NCI-H446 treated with DMSO at 0.1 percent for 48 hours (cell line): ENCODE results near the gene FAM181A.

ENCODE experiments used
- DNase-seq: peaks from one replicate; lab custom pipeline; 2025; lab: John Stamatoyannopoulos, UW

Gene FAM181A

DNA sequence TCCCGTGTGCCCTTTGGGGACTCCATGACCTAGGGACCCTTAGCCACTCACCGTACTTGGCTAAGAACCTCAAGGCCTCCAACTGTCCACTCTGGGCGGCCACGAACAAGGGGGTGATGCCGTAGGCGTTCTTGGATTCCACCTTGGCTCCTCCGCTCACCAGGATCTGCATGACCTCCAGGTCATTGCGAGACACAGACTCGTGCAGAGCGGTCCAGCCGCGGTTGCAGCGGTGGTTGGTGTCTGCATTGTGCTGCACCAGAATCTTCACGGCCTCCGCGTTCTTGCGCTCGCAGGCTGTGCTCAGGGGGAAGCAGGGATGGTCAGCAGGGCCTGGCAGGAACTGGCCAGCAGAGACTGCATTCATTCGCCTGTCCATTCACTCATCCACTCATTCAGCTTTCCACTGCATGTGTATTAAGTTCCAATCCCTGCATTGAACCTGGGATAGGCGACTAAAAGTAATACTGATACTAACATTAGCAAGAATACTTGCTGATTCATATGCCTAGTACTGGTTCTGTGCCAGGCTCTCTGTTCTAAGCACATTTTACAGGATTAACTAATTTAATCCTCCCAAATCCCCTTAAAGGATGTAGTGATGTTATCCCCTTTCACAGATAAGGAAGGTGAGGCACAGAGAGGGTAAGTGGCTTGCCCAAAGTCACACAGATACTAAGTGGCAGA lies 23.9 kb downstream of the FAM181A start:
- no peak for DNase-seq

DNA sequence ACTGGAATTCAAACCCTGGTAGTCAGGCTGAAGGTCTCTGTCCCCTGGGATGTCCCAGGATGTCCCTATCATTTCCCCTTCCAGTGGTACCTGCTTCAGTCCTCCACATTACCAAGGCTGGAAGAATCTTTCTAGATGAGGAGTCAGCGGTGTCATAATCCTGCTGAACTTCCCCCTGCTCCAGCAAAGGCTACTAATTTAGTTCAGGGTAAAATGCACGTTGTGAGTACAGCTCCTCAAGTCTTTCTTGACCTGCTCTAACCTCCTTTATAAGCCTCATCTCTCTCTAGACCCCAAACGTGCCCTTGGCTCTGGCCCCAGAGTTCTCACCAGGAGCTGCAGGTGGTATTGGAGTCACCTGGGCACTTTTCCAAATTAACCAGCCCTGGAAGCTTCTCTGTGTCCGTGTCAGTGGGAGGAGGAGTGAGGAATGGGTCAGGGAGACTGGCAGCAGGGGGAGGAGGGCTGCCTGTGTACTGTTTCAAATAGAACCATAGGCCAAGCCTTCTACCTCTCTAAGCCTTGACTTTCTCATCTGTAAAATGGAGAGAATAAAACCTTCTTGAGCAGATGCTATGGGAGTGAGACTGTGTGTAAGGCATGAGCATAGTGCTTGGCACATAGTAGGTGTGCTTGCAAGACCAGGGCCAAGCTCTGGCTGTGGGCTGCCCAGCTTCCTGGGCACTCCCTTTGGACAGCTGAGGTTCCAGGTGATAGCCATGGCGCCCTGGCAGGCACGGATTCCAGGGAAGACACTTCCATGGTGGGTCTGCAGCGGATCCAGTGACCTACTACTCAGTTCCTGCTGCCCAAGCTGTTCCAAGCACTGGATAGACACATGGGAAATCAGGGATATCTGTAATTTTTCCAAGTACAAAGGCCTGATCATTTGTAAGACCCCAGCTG lies 24.7 kb downstream of the FAM181A start:
- DNase-seq: no peak

DNA sequence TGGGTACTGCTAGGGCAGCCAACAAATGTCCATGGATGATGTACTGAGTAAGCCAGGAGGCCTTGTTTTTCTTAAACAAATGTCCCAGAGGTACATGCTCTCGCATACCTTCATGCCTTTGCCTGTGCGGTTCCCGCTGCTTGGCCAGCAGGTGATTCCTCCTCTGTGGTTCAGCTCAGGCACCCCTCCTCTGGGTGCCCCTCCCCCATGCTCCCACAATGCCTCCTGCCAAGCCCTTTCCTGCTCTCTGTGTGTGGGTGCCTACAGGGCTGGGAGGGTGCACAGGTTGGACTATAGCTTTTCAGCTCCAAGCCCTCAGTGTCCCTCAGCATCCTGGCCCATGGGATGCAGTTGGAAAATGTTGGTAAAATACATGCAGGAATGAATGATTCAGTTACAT lies 25.7 kb downstream of the FAM181A start:
- DNase-seq: no peak

DNA sequence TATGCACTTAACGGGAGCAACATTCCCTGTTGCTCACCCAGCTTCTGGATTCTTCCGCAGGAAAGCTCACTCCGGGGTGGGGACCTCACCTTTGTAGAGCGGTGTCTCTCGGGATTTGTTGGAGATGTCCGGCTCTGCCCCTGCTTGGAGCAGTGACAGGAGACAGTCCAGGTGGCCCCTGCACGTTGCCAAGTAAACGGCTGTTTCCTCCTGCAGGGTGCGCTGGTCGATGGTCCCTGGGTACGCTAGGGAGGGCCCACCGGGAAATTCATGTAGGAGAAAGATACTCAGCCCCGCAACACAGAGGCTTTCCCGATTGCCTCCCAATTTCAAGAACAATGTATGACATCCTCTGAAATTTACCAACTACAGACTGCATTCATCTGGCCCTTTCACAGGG lies 26.1 kb downstream of the FAM181A start:
- no peak for DNase-seq

DNA sequence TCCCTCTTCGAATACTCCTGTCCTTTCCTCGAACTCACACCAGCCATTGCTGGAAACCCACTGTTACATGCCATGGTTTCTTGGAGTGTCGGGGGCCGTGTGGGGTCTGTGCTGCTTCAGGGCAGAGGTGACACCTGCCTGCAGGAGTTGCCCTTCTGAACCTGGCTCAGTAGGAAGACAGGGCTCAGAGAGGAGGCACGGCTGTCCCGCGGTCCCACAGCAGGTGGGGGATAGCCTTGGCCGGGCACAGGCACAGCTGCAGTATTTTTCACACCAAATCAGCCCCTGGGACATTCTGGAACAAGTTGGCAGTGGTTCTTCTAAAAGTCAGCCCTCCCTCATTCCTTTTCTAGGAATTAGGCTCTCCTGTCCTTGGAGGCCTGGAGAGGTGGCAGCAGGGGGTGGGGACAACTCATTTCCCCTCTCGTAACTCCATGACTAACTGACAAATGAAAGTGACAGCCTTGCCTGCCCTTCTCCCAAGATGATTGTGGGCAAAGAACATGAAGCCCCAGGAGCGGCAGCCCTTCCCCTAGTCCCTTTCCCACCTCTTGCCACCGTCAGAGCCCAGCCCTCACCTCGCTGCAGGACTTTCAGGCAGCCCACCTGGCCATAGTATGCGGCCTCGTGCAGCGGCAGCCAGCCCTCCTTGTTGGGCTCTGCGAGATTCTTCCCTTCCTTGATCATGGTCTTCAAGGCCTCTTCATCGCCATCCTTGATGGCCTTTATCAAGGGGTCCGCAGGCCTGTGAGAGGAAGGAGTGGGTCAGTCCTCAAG lies 26.8 kb downstream of the FAM181A start:
- DNase-seq: no peak

DNA sequence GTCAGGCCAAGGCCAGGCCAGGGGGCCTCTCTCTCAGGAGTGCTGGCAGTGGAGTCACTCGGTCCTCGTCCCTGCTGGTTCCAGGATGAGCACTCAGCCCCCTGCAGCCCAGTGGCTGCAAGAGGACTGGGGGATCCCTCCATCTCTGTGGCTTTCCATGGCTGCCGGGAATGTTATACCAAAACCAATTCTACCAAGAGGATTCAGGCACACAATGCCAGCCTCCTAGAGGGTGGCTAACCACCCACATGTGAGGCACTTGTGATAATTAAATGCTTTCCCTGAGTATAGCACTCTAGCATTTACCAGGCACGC lies 27.3 kb downstream of the FAM181A start:
- DNase-seq: no peak

DNA sequence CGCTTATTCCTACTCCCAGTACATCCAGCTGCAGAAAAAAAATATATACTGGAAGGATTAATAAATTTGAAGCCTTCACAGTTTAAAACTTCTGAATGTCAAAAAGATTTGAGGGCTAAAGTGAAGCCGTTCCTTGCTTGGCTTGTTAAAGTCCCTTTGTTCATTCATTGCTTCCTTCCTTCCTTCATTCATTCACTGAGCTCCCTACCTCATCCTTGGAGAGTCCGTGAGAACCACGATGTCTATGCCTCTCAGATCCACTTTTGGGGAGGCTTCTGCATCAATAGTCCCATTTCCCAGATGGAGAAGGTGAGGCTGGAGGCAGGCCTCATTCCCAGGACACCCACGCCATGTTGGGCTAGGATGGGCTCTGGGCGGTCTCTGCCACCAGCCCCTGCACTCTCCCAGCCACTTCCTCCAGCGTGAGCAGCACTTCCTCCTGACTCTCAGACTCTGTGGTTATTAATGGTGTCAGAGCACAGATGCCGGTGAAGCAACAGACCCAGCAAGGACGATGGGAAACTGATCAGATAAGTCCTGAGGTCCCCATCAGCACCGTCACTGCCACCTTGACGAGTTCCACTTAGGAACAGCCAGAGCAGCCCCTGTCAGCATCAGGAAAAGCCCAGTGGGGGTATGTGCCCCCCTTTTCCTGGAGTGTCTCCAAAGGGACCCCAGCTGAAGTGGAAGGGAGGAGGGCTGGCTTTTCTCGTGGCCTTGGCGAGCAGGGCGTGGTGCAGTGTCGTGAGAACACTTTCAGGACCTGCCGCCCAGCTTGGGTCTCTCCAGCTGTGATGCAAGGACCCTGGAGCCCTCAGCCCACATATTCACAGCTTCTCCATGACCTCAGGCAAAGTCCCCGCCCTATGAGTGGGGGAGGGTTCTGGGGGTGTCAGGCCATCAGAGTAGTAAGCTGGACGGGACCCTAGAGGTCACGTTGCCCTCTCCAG lies 28.0 kb downstream of the FAM181A start:
- no peak for DNase-seq

DNA sequence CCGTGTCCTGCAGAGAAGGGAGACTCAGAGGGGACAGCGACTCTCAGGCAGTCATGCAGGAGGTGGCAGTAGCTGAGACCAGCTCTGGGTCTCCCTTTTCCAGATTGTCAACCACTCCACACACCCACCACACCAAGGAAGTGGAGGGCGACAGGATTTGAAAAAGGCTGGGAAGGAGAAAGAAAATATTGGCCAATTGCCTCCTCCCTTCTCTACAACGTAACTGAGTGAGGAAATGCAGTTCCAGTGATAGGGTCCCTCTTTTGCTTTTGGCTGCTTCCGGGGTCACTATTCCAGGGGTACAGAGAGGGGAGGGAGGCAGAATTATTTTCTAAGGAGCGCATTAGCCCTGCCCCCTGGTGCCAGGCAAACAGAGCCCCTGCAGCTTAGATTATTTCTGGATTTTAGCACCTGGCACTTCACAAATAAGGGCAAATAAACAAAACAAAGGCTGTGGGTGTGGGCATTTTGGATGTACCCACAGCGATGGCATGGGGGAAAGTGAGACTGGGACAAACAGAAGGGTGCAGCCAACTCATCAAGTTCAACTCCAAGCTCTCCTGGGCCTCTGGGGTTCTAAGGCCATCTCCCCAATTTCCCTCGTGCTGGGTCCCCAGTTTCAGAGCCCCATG lies 28.8 kb downstream of the FAM181A start:
- no peak for DNase-seq

DNA sequence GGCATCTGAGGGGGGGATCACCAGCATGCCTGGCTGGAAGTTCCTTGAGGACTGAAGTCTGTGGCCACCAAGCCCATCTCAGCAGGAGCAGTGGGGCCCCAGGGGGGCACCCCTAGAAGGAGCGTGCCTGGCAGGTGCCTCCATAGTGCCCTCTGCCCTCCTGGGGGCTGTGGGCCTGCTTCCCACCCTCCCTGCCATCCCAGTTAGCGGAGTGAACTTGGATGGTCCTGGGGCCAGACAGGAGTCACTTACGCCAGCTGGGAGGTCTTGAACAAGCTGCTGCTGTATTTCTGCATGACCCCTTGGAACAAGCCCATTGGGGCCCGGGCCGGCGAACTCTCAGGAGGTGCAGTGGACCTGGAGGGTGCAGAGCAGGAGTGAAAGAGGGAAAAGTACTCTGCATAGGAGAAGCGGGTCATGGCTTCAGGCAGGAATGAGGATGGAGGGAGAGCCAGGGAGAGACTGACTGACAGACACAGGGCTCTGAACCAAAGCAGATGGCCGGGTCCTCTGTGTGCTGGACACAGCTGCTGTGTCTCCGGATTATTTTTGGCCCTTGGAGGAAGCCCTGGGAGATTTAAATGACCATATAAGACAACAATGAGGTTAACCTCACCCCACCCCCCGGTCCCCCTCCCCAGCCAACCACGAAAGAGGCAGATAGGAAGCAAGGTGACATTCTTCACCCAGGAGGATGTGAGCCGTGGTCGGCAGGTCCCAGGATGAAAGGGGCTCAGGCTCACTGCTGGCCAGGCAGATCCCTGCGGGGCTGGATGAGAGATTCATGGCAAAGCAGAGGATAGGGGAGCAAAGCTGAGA lies 29.6 kb downstream of the FAM181A start:
- no peak for DNase-seq

DNA sequence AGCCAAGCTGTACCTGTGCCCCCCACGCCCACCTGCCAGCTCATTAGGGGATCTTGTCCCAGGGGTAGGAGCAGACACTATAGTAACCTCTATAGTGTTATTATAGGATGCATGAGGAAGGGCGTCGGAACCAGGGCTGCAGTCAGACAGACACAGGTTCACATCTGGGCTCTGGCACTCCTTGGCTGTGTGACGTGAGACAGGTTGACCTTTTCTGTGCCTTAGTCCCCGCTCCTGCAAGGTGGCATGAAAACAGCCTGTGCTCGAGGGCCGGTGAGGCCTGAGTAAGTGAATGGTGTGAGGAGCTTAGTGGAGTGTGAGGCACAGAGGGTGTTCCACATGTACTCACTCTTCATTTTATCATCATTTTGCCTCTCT lies 30.2 kb downstream of the FAM181A start:
- no peak for DNase-seq

DNA sequence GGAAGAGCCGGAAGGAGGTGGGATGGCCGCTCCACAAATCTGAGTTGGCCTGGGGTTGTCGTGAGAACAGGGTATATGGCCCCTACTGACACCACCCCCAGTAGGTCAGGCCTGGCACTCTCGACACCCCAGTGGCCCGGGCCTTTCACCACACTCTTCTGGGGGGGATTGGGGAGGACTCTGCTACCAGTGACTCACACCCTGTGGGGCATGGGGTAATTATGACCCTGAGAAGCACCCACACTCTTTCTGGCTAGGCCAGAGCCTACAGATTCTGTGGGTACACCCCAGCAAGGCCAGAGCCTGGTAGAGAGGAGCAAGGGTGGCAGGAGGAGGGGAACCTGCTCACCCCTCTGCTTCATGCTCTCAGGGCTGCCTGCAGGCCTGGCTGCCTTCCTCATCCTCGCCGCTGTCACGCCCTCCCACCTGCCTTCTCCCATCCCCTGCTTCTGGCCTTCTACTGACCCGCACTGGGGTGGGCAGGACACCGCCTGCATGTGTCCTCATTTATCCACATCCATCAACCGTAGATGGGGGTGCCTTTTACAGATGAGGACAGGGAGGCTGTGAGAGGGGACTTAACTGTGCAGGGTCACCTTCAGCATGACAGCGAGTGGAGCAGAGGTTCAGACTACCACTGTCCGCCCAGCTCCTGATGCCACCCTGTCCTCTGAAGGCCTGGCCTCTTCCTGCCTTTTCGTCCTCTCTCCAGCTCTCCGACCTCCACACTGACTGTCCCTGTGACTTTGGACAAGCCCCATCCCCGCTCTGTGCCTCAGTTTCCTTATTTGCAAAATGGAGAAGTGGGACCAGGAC lies 30.8 kb downstream of the FAM181A start:
- DNase-seq: no peak

DNA sequence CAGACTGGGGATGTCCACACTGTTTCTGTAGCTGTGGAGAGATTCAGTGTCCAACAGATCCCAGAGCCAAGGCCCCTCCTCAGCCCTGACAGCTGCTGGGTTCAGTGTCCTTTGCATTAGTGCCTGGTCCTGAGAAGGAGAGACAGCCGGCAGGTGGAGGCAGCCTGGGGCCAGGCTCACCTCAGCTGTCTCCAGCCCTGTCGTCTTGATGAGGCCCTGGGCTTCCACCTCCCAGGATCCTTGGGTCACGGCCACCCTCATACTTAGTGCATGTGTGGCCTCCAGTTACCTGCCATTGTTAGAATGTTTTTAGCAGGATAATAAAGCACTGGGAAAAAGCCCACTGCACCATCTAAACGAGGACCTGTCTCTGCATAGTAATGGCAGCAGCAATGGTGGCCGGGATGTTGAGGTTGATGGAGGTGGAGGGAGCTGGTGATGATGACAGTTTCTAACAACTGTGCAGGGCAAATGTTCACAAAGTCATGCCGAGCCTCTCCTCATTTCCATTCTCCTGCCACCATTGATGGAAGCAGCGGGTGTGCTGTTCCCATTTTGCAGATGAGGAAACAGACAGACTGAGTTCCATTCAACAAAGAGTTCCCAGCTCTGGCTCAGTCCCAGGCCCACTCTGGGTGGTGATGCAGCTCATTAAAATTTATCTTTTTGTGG lies 31.6 kb downstream of the FAM181A start:
- no peak for DNase-seq

DNA sequence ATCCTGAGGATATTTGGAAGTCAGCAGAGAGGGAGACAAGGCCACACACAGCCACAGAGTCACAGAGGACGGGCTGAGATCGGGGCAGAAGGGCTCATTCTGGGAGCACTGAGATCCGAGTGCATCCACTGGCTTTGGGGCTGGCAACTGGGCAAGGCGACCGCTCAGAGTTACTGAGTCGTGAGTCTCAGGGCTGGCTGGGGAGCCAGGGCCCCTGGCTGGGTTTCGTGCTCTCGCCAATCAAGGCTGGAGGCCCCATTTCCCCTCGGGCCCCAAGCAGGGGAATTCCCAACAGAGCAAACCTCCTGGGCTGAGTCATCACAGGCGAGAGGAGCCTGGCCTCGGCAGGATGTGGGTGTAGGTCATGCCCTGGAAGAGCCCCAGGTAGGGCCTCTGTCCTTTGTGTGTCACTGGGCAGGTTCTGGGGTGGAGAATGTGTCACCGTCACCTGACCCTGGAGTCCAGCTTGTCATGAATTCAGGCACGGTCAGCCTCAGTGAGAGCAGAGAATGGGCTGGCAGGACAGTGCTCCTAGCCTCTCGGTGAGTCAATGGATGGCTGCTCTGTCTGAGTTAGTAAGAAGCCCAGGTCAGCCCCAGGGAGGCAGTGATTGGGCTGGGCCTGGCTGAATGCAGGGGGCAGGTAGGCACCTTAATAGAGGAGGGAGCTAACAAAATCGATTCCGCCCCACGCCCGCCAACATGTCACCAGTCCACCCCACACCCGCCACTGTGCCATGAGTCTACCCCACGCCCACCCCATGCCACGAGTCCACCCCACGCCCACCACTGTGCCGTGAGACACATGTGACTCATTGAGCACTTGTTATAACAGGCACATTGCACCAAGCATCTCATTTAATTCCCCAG lies 32.3 kb downstream of the FAM181A start:
- no peak for DNase-seq

DNA sequence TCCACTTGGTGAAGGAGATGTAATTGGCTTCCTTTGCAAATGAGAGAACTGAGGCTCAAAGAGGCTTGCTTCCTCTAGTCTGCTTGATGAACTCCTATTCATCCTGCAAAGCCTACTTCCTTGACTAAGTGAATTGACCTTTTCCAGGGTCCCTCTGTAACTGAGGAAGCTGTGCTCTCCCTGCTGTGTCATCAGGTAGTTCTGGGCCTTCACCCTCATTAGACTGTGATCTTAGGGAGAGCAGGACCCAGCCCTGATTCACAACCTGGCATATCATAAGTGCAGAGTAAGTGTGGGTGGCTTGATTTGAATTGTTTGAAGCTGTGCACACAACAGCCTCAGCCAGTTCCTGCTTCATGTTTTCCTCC lies 32.9 kb downstream of the FAM181A start:
- DNase-seq: no peak

DNA sequence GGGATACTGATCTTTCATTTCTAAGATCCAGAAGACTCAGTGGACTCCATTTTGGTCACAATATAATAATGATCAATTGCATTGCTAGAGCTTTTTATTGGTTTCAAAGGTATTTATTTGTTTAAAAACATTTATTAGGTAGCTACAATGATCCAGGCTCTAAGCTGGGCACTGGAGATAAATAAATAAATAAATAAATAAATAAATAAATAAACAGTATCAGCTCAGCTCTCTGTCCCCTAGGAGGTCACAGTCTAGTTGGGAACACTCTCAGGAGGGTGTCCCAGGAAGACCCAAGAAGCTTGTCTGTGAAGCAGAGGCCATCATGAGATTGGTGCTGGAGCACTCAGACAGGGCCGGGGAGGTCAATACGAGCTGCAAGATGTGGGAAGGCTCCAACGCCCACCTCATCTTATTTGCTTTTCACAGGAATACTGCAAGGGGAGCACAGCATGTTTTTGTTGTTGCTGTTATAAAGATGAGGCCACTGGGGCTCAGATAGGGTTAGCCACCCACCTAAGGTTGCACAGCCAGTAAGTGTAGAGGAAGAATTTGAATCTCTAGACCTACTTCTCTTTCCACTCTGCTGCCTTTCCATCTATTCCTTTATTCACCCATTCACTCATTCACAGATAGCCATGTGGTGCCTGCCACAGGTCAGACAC lies 33.8 kb downstream of the FAM181A start:
- no peak for DNase-seq

DNA sequence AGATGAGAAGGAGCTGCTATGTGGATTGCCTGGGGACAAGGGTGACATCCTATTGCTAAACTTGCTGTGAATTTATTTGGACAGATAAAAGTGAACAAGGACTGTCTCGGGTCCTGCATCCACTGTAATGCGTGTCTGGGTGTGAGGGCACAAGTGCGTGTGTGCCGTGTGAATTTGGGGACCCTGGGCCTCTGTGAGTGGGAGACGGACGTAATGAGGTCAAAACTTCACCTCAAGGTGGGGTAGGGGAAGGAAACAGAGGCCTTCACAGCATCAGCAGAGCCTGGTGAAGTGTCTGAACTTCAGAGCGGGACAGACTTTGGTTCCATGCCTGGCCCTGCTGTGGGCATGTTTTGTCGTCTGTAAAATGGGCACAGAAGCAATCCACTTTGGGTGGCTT lies 34.5 kb downstream of the FAM181A start:
- DNase-seq: no peak
